Endothelial cell (in vitro differentiated cells): ENCODE measurements around the gene ANKH. TPM values are rescaled to one million over a fixed set of nuclear protein-coding genes. Genes with fewer than 3 reads are reported as not detected.
"Not testable (repeated sequence)": the region's sequence is repeated elsewhere in the genome, so short reads cannot be mapped to it uniquely, and the experiment has no call there.

Source experiments
- DNase-seq: peaks from one replicate; pipeline ENCODE4 v3.0.0; 2021; ENCODE audit warnings: low spot score
- H3K27ac Mint-ChIP-seq: one replicate; pipeline ENCODE4 v1.8.0; 2021; ENCODE audit warnings: mixed read lengths, inconsistent platforms; ENCODE audit not compliant: unreplicated experiment
- H3K27me3 Mint-ChIP-seq: one replicate; pipeline ENCODE4 v1.8.0; 2021; ENCODE audit warnings: mild to moderate bottlenecking, moderate library complexity, mixed read lengths, inconsistent platforms; ENCODE audit not compliant: unreplicated experiment
- H3K36me3 Mint-ChIP-seq: one replicate; pipeline ENCODE4 v1.8.0; 2021; ENCODE audit warnings: mild to moderate bottlenecking, low read depth, mixed read lengths, inconsistent platforms; ENCODE audit not compliant: unreplicated experiment
- H3K4me1 Mint-ChIP-seq: one replicate; pipeline ENCODE4 v1.8.0; 2021; ENCODE audit warnings: mild to moderate bottlenecking, mixed read lengths, inconsistent platforms; ENCODE audit not compliant: unreplicated experiment
- H3K4me3 Mint-ChIP-seq: one replicate; pipeline ENCODE4 v1.8.0; 2021; ENCODE audit warnings: mild to moderate bottlenecking, mixed read lengths, inconsistent platforms; ENCODE audit not compliant: unreplicated experiment
- H3K9me3 Mint-ChIP-seq: one replicate; pipeline ENCODE4 v1.8.0; 2021; ENCODE audit warnings: mixed read lengths, inconsistent platforms; ENCODE audit not compliant: unreplicated experiment
- CTCF ChIP-seq: fragments of 200-600 bp; sonication (generic); IDR thresholded peaks from one replicate; pipeline ENCODE4 v1.5.0; 2021; ENCODE audit warnings: antibody characterized with exemption; ENCODE audit not compliant: unreplicated experiment
- total RNA-seq: library from RNA; stranded (reverse); fragmentation: NEBNext Ultra II Directional; extraction: Animal tissue kit (Norgen Biotek cat#: 25700); gene quantifications from one replicate; pipeline ENCODE4 v1.2.1, GENCODE V29; 2021; ENCODE audit not compliant: unreplicated experiment

ANKH gene
- total RNA-seq, 1 donor from 2014 or later = 61.8 TPM

- peaks cover 5% of the 10 kb centered on the region for H3K27me3 Mint-ChIP-seq
- no peaks in the 10 kb centered on the region for H3K9me3 Mint-ChIP-seq
- no peak overlapping the region for H3K27ac Mint-ChIP-seq
- H3K4me3 Mint-ChIP-seq = no peak overlapping the region
- H3K4me1 Mint-ChIP-seq = peaks cover 23% of the 10 kb centered on the region
- H3K36me3 Mint-ChIP-seq = peaks cover 5% of the 10 kb centered on the region
- no peak for DNase-seq
- no peak for TF ChIP-seq CTCF
Observed at GRCh38 chr5:14850419-14851049, 21.0 kb downstream of the ANKH start.

DNA sequence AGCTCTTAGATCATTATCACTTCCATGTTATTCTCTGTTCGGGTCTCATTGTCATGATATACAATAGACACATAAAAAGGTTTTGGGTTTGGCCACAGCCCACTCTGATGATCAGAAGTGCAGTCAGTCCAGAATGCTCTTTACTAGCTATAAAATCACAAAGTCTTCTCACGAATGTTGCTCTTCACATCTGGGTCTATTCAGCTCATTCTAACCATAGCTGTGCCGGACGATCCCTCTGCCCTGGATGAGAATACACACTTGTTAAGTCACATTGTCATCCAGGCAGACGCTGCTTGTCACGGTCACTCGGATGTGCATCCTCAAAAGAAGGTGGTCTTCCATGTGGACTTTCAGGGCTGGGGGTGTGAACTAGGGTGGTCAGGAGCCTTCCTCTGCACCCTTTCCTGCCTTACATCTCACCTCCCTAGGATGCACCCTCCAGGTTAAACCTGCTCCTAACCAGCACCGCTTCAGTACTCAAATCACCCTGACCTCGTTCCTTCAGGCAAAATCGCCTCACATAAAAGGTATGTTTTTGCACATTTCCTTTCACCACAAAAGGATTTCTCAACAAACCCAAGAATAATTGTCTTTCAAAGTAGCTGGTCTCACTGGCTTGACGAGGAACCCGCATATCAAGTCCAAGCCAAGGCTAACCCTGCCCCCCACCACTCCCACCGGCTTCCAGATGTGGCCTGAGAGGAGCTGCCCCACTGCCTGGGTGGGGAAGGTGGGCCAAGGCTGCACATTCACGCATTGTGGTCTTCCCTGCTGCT, 21.9 kb downstream of the ANKH start:
- no peak for TF ChIP-seq CTCF
- peaks cover 27% of the 10 kb centered on the region for H3K4me1 Mint-ChIP-seq
- peaks cover 5% of the 10 kb centered on the region for H3K36me3 Mint-ChIP-seq
- DNase-seq = no peak
- peaks cover 5% of the 10 kb centered on the region for H3K27me3 Mint-ChIP-seq
- no peaks in the 10 kb centered on the region for H3K9me3 Mint-ChIP-seq
- no peak overlapping the region for H3K27ac Mint-ChIP-seq
- H3K4me3 Mint-ChIP-seq = no peak overlapping the region

GRCh38 chr5:14848942-14849341, 22.6 kb downstream of the ANKH start:
- peaks cover 32% of the 10 kb centered on the region for H3K4me1 Mint-ChIP-seq
- not testable (repeated sequence) for H3K4me3 Mint-ChIP-seq, H3K27me3 Mint-ChIP-seq, H3K36me3 Mint-ChIP-seq, H3K9me3 Mint-ChIP-seq, DNase-seq, H3K27ac Mint-ChIP-seq

DNA sequence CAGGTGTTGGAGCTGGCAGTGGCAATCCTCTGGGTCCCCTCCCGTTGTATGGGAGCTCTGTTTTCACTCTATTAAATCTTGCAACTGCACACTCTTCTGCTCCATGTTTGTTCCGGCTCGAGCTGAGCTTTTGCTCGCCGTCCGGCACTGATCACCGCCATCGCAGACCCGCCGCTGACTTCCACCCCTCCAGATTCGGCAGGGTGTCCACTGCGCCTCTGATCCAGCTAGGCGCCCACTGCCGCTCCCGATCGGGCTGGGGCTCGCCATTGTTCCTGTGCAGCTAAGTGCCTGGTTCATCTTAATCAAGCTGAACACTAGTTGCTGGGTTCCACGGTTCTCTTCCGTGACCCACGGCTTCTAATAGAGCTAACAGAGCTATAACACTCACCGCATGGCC, 23.2 kb downstream of the ANKH start:
- H3K27ac Mint-ChIP-seq = no peak overlapping the region
- no peak overlapping the region for H3K4me3 Mint-ChIP-seq
- peaks cover 5% of the 10 kb centered on the region for H3K36me3 Mint-ChIP-seq

DNA sequence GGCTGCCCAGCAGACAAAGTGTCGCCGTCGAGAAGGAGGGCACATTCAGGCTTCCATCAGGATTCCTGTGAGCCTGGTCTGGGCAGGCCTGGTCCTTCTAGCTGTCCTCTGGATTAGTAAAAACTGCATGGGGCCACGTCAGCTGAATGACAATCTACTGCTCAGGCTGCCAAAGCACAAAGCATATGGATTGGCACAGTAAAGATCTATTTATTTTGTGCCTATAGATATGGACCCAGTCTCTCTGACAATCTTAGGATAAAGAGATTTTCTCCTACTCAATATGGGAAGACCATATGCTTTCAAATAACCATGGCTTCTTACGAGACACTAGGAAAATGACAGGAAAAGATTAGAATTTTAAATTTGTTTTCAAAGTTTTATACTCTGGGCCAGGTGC, 24.1 kb downstream of the ANKH start:
- no peak overlapping the region for H3K4me3 Mint-ChIP-seq
- peaks cover 5% of the 10 kb centered on the region for H3K27me3 Mint-ChIP-seq
- H3K4me1 Mint-ChIP-seq = peaks cover 32% of the 10 kb centered on the region
- DNase-seq = no peak
- no peak for TF ChIP-seq CTCF
- H3K9me3 Mint-ChIP-seq = no peaks in the 10 kb centered on the region
- no peak overlapping the region for H3K27ac Mint-ChIP-seq
- H3K36me3 Mint-ChIP-seq = peaks cover 5% of the 10 kb centered on the region

More for the DNA sequence above, 23.2 kb downstream of the ANKH start:
- no peak for DNase-seq
- no peak for TF ChIP-seq CTCF
- Mint-ChIP-seq H3K27me3 (peaks cover 5% of the 10 kb centered on the region), H3K9me3 (no peaks in the 10 kb centered on the region), H3K4me1 (peaks cover 32% of the 10 kb centered on the region)
